ENCODE data around the gene ALPG.
A peak's percentile ranks its signal among the peaks of the same experiment; 100 is the strongest.

Gene ALPG

GRCh38 chr2:232396683-232397082 lies 10.0 kb upstream of the ALPG start:
- H3K18ac ChIP-seq (ENCODE audit: low read length) = no peak overlapping the region
- H3K9me3 ChIP-seq (ENCODE audit: insufficient read depth, low read depth, low read length) = no peaks in the 10 kb centered on the region
- no peak overlapping the region for H3K4me3 ChIP-seq (ENCODE audit: low read depth, low read length)
- H3K14ac ChIP-seq (ENCODE audit: low read length) = no peak overlapping the region
- no peak overlapping the region for H3K23ac ChIP-seq (ENCODE audit: low read length)
- H2BK12ac ChIP-seq (ENCODE audit: low read length) = peak overlapping the region; percentile 84
- H4K91ac ChIP-seq (ENCODE audit: low read depth, low read length) = no peak overlapping the region
- no peak overlapping the region for H3K4me2 ChIP-seq (ENCODE audit: low read length)
- H3K4me1 ChIP-seq (ENCODE audit: control insufficient read depth in 1 of 2, insufficient read depth in 2 of 2, low read length in 2 of 2) = no peaks in the 10 kb centered on the region
- no peak for DNase-seq
- H3K36me3 ChIP-seq (ENCODE audit: control insufficient read depth in 1 of 2, insufficient read depth in 2 of 2, low read length in 2 of 2) = no peaks in the 10 kb centered on the region
- H2BK120ac ChIP-seq (ENCODE audit: insufficient read depth, low read length, poor library complexity) = no peak overlapping the region
- no CpG with 5 or more reads among the region's 2 CpGs for WGBS (ENCODE audit: extremely low coverage, insufficient coverage, insufficient read length)
- no peak overlapping the region for H4K8ac ChIP-seq (ENCODE audit: low read depth, low read length)
- peaks cover 2% of the 10 kb centered on the region for H3K79me1 ChIP-seq (ENCODE audit: low read length)
- H3K27ac ChIP-seq (ENCODE audit: low read depth, low read length) = no peak overlapping the region
- H3K9ac ChIP-seq (ENCODE audit: low read length) = no peak overlapping the region
- H3K79me2 ChIP-seq (ENCODE audit: control insufficient read depth, insufficient read depth, low read length, poor library complexity) = no peaks in the 10 kb centered on the region
- no peak overlapping the region for H3K4ac ChIP-seq (ENCODE audit: low read depth, low read length)
- H2AK5ac ChIP-seq (ENCODE audit: low read length) = no peak overlapping the region
- H4K12ac ChIP-seq (ENCODE audit: low read depth, low read length) = no peak overlapping the region
- H2AFZ ChIP-seq (ENCODE audit: insufficient read depth, low read length, poor library complexity) = no peak overlapping the region
- H2BK5ac ChIP-seq (ENCODE audit: low read depth, low read length, poor library complexity) = no peak overlapping the region
- no peaks in the 10 kb centered on the region for H3K27me3 ChIP-seq (ENCODE audit: insufficient read depth, low read length)

- no peaks in the 10 kb centered on the region for H3K36me3 ChIP-seq (ENCODE audit: control insufficient read depth in 1 of 2, insufficient read depth in 2 of 2, low read length in 2 of 2)
- H3K27me3 ChIP-seq (ENCODE audit: insufficient read depth, low read length) = no peaks in the 10 kb centered on the region
- no CpG with 5 or more reads among the region's 5 CpGs for WGBS (ENCODE audit: extremely low coverage, insufficient coverage, insufficient read length)
- H3K79me2 ChIP-seq (ENCODE audit: control insufficient read depth, insufficient read depth, low read length, poor library complexity) = no peaks in the 10 kb centered on the region
- no peak overlapping the region for H2BK5ac ChIP-seq (ENCODE audit: low read depth, low read length, poor library complexity)
- H3K9ac ChIP-seq (ENCODE audit: low read length) = no peak overlapping the region
- H2AFZ ChIP-seq (ENCODE audit: insufficient read depth, low read length, poor library complexity) = no peak overlapping the region
- H3K14ac ChIP-seq (ENCODE audit: low read length) = no peak overlapping the region
- no peaks in the 10 kb centered on the region for H3K9me3 ChIP-seq (ENCODE audit: insufficient read depth, low read depth, low read length)
- H2AK5ac ChIP-seq (ENCODE audit: low read length) = no peak overlapping the region
- no peak overlapping the region for H3K4me3 ChIP-seq (ENCODE audit: low read depth, low read length)
- no peak overlapping the region for H2BK12ac ChIP-seq (ENCODE audit: low read length)
- H4K12ac ChIP-seq (ENCODE audit: low read depth, low read length) = no peak overlapping the region
- no peak overlapping the region for H3K4ac ChIP-seq (ENCODE audit: low read depth, low read length)
- H3K18ac ChIP-seq (ENCODE audit: low read length) = no peak overlapping the region
- H3K27ac ChIP-seq (ENCODE audit: low read depth, low read length) = no peak overlapping the region
- H3K23ac ChIP-seq (ENCODE audit: low read length) = no peak overlapping the region
- peaks cover 2% of the 10 kb centered on the region for H3K79me1 ChIP-seq (ENCODE audit: low read length)
- H3K4me2 ChIP-seq (ENCODE audit: low read length) = no peak overlapping the region
- H2BK120ac ChIP-seq (ENCODE audit: insufficient read depth, low read length, poor library complexity) = no peak overlapping the region
- H3K4me1 ChIP-seq (ENCODE audit: control insufficient read depth in 1 of 2, insufficient read depth in 2 of 2, low read length in 2 of 2) = no peaks in the 10 kb centered on the region
- H4K91ac ChIP-seq (ENCODE audit: low read depth, low read length) = no peak overlapping the region
- H4K8ac ChIP-seq (ENCODE audit: low read depth, low read length) = no peak overlapping the region
- DNase-seq = peak in 1 of 2 donors; percentile 25
Observed at GRCh38 chr2:232398293-232399034, 8.2 kb upstream of the ALPG start.

- no peak overlapping the region for H4K91ac ChIP-seq (ENCODE audit: low read depth, low read length)
- H3K4me2 ChIP-seq (ENCODE audit: low read length) = no peak overlapping the region
- no peak overlapping the region for H3K9ac ChIP-seq (ENCODE audit: low read length)
- no peak overlapping the region for H3K4me3 ChIP-seq (ENCODE audit: low read depth, low read length)
- H3K4ac ChIP-seq (ENCODE audit: low read depth, low read length) = no peak overlapping the region
- no peak overlapping the region for H2BK12ac ChIP-seq (ENCODE audit: low read length)
- no peak overlapping the region for H4K12ac ChIP-seq (ENCODE audit: low read depth, low read length)
- no peak overlapping the region for H3K27ac ChIP-seq (ENCODE audit: low read depth, low read length)
- H3K4me1 ChIP-seq (ENCODE audit: control insufficient read depth in 1 of 2, insufficient read depth in 2 of 2, low read length in 2 of 2) = no peaks in the 10 kb centered on the region
- peaks cover 2% of the 10 kb centered on the region for H3K79me1 ChIP-seq (ENCODE audit: low read length)
- no peaks in the 10 kb centered on the region for H3K79me2 ChIP-seq (ENCODE audit: control insufficient read depth, insufficient read depth, low read length, poor library complexity)
- H3K23ac ChIP-seq (ENCODE audit: low read length) = no peak overlapping the region
- H2AFZ ChIP-seq (ENCODE audit: insufficient read depth, low read length, poor library complexity) = no peak overlapping the region
- no peaks in the 10 kb centered on the region for H3K9me3 ChIP-seq (ENCODE audit: insufficient read depth, low read depth, low read length)
- H3K36me3 ChIP-seq (ENCODE audit: control insufficient read depth in 1 of 2, insufficient read depth in 2 of 2, low read length in 2 of 2) = no peaks in the 10 kb centered on the region
- H3K18ac ChIP-seq (ENCODE audit: low read length) = no peak overlapping the region
- no peak overlapping the region for H2BK5ac ChIP-seq (ENCODE audit: low read depth, low read length, poor library complexity)
- H4K8ac ChIP-seq (ENCODE audit: low read depth, low read length) = no peak overlapping the region
- H3K27me3 ChIP-seq (ENCODE audit: insufficient read depth, low read length) = no peaks in the 10 kb centered on the region
- no peak overlapping the region for H3K14ac ChIP-seq (ENCODE audit: low read length)
- H2BK120ac ChIP-seq (ENCODE audit: insufficient read depth, low read length, poor library complexity) = no peak overlapping the region
- H2AK5ac ChIP-seq (ENCODE audit: low read length) = no peak overlapping the region
- no CpG with 5 or more reads among the region's 9 CpGs for WGBS (ENCODE audit: extremely low coverage, insufficient coverage, insufficient read length)
- no peak for DNase-seq
Observed at GRCh38 chr2:232400256-232401015, 6.2 kb upstream of the ALPG start.

- Histone ChIP-seq H3K4me2 (ENCODE audit: low read length) (no peak overlapping the region), H3K27ac (ENCODE audit: low read depth, low read length) (no peak overlapping the region), H4K91ac (ENCODE audit: low read depth, low read length) (no peak overlapping the region), H2BK12ac (ENCODE audit: low read length) (no peak overlapping the region), H3K18ac (ENCODE audit: low read length) (no peak overlapping the region), H3K4me1 (ENCODE audit: control insufficient read depth in 1 of 2, insufficient read depth in 2 of 2, low read length in 2 of 2) (no peaks in the 10 kb centered on the region), H3K27me3 (ENCODE audit: insufficient read depth, low read length) (no peaks in the 10 kb centered on the region), H4K8ac (ENCODE audit: low read depth, low read length) (no peak overlapping the region), H2AFZ (ENCODE audit: insufficient read depth, low read length, poor library complexity) (no peak overlapping the region), H2AK5ac (ENCODE audit: low read length) (no peak overlapping the region), H3K14ac (ENCODE audit: low read length) (no peak overlapping the region), H3K9me3 (ENCODE audit: insufficient read depth, low read depth, low read length) (no peaks in the 10 kb centered on the region), H3K23ac (ENCODE audit: low read length) (no peak overlapping the region), H3K79me1 (ENCODE audit: low read length) (no peaks in the 10 kb centered on the region), H2BK5ac (ENCODE audit: low read depth, low read length, poor library complexity) (no peak overlapping the region), H2BK120ac (ENCODE audit: insufficient read depth, low read length, poor library complexity) (no peak overlapping the region), H3K4me3 (ENCODE audit: low read depth, low read length) (no peak overlapping the region), H3K4ac (ENCODE audit: low read depth, low read length) (no peak overlapping the region), H3K9ac (ENCODE audit: low read length) (no peak overlapping the region), H3K36me3 (ENCODE audit: control insufficient read depth in 1 of 2, insufficient read depth in 2 of 2, low read length in 2 of 2) (no peaks in the 10 kb centered on the region), H4K12ac (ENCODE audit: low read depth, low read length) (no peak overlapping the region), H3K79me2 (ENCODE audit: control insufficient read depth, insufficient read depth, low read length, poor library complexity) (no peaks in the 10 kb centered on the region)
- DNase-seq = no peak
- WGBS (ENCODE audit: extremely low coverage, insufficient coverage, insufficient read length) = no CpG with 5 or more reads among the region's 3 CpGs
Observed at GRCh38 chr2:232402518-232402917, 4.1 kb upstream of the ALPG start.
